Measurements from ENCODE around the gene SMARCAL1. TPM values are rescaled to one million over a fixed set of nuclear protein-coding genes. Genes with fewer than 3 reads are reported as not detected.

SMARCAL1 gene
- total and polyA plus RNA-seq, 2 of the 13 experiments (the other 11 are each of a cell fraction or from before 2014, with no cell fraction given): 12.7 to 21.3 TPM

GRCh38 chr2:216371721-216372702, 40.3 kb upstream of the SMARCAL1 start, which contains the start of gene MARCHF4 (continued):
- peak; percentile 67; the same call in 1 of the 2 replicates for TF ChIP-seq SAFB2 (CRISPR knock-in tag; IDR thresholded peaks at IDR 0.05; ENCODE audit: borderline replicate concordance, low read depth)
- TF ChIP-seq BRCA1 (CRISPR knock-in tag; IDR thresholded peaks at IDR 0.05): peak; percentile 96
- peak; percentile 88 for TF ChIP-seq MEIS1 (CRISPR knock-in tag; IDR thresholded peaks at IDR 0.05; ENCODE audit: borderline replicate concordance)
- no peak for TF ChIP-seq HNRNPL (IDR thresholded peaks at IDR 0.05; ENCODE audit: low read depth, low read length)
- no peak for TF ChIP-seq FOXJ3 (CRISPR knock-in tag; IDR thresholded peaks at IDR 0.05; ENCODE audit: borderline replicate concordance)
- peak; percentile 94 for TF ChIP-seq IRX3 (CRISPR knock-in tag; IDR thresholded peaks at IDR 0.05; ENCODE audit: borderline replicate concordance, low read depth)
- no peak for TF ChIP-seq ZNF850 (CRISPR knock-in tag; conservative IDR thresholded peaks at IDR 0.05)
- no peak for TF ChIP-seq PHF20 (CRISPR knock-in tag; IDR thresholded peaks at IDR 0.05)
- TF ChIP-seq KDM6A (CRISPR knock-in tag; IDR thresholded peaks at IDR 0.05; ENCODE audit: low read depth): no peak
- no peak for TF ChIP-seq MBD4 (IDR thresholded peaks at IDR 0.05; ENCODE audit: borderline replicate concordance, low read length)
- TF ChIP-seq ARID3A (IDR thresholded peaks at IDR 0.05; ENCODE audit: low read depth, low read length): no peak
- TF ChIP-seq TEF (CRISPR knock-in tag; IDR thresholded peaks at IDR 0.05): peak; percentile 44; the same call in 1 of the 2 replicates
- TF ChIP-seq ZFP1 (CRISPR knock-in tag; IDR thresholded peaks at IDR 0.05): peak; percentile 78; the same call in 1 of the 2 replicates
- 0 out of 2 replicates have a peak, but pooled peaks have one; percentile 54 for TF ChIP-seq ZNF256 (CRISPR knock-in tag; conservative IDR thresholded peaks at IDR 0.05)
- peak; percentile 57; the same call in 1 of the 2 replicates for TF ChIP-seq MTF1 (CRISPR knock-in tag; IDR thresholded peaks at IDR 0.05)
- no peak for TF ChIP-seq ZNF777 (CRISPR knock-in tag; IDR thresholded peaks at IDR 0.05)
- TF ChIP-seq HMGXB4 (CRISPR knock-in tag; IDR thresholded peaks at IDR 0.05; ENCODE audit: borderline replicate concordance in 1 of 2, low read depth in 1 of 2): 0 out of 4 replicates have a peak, but pooled peaks of 1 of the 2 experiments have one; percentile 65
- peak; percentile 69; the same call in 1 of the 2 replicates for TF ChIP-seq ZNF124 (CRISPR knock-in tag; IDR thresholded peaks at IDR 0.05)
- no peak for TF ChIP-seq CHD4 (IDR thresholded peaks at IDR 0.05; ENCODE audit: borderline replicate concordance, low read length)
- TF ChIP-seq KDM5A (IDR thresholded peaks at IDR 0.05; ENCODE audit: borderline replicate concordance, low read length): no peak
- peak; percentile 79; the same call in 1 of the 2 replicates for TF ChIP-seq ZNF451 (CRISPR knock-in tag; IDR thresholded peaks at IDR 0.05)
- TF ChIP-seq NR1H2 (CRISPR knock-in tag; IDR thresholded peaks at IDR 0.05; ENCODE audit: borderline replicate concordance, low read depth): peak; percentile 97
- TF ChIP-seq HNF4G (IDR thresholded peaks at IDR 0.05; ENCODE audit: borderline replicate concordance, low read depth, low read length): no peak
- TF ChIP-seq HNF4G (CRISPR knock-in tag; IDR thresholded peaks at IDR 0.05; ENCODE audit: borderline replicate concordance, low read depth): peak; percentile 60; the same call in 1 of the 2 replicates
